ENCODE data around the gene LDHAL6A. TPM values are rescaled to one million over a fixed set of nuclear protein-coding genes. Genes with fewer than 3 reads are reported as not detected.

Gene LDHAL6A
- total RNA-seq = not detected in 2 replicates

GRCh38 chr11:18455686-18456372 is at the start of gene LDHAL6A:
Gene LDHAL6A (plus strand): TSS chr11:18455856. CDS start chr11:18456681, 825 bp downstream.

GRCh38 chr11:18526521-18527296 is 71.1 kb downstream of the LDHAL6A start, which contains the start of gene TSG101:
Gene TSG101 (minus strand): TSS chr11:18526942. CDS start chr11:18526816, 126 bp downstream.

Other genes with a start within 250 kb of the LDHAL6A start
- gene SAA4, start 219.1 kb upstream of the LDHAL6A start, total RNA-seq = not detected in 2 replicates
- gene SAA2, start 207.2 kb upstream of the LDHAL6A start, total RNA-seq = not detected in 2 replicates
- gene SAA1, start 189.6 kb upstream of the LDHAL6A start, total RNA-seq = not detected in 2 replicates
- 11.1 and 16.2 TPM in 2 replicates for gene HPS5, start 133.7 kb upstream of the LDHAL6A start, total RNA-seq
- gene GTF2H1, start 133.3 kb upstream of the LDHAL6A start, total RNA-seq = 35.0 and 39.8 TPM in 2 replicates
- 1,119 and 1,165 TPM in 2 replicates for gene LDHA, start 61.3 kb upstream of the LDHAL6A start, total RNA-seq
- gene LDHC, start 43.5 kb upstream of the LDHAL6A start, total RNA-seq = 0.25 and 2.4 TPM in 2 replicates
- gene TSG101, start 71.1 kb downstream of the LDHAL6A start, total RNA-seq = 53.5 and 87.3 TPM in 2 replicates
- 19.5 and 19.7 TPM in 2 replicates for gene UEVLD, start 132.9 kb downstream of the LDHAL6A start, total RNA-seq
- gene MISFA, start 143.9 kb downstream of the LDHAL6A start, total RNA-seq = not detected in 2 replicates
- gene SPTY2D1, start 178.5 kb downstream of the LDHAL6A start, total RNA-seq = 12.3 and 24.2 TPM in 2 replicates
- 2.2 and 3.1 TPM in 2 replicates for gene TMEM86A, start 242.9 kb downstream of the LDHAL6A start, total RNA-seq